A673 (cell line): ENCODE data around the gene TAF4. TPM values are rescaled to one million over a fixed set of nuclear protein-coding genes. Genes with fewer than 3 reads are reported as not detected.

Source experiments
- BruUV-seq: library from RNA; stranded (reverse); fragments of 400-500 nt; replicated peaks from 2 replicates; lab custom pipeline; 2021; lab: Mats Ljungman, UMichigan
- CTCF ChIA-PET: fragments of 300-600 bp; sonication (Branson Sonifier 250); formaldehyde crosslinking; loops from one replicate; lab custom pipeline; 2022; ENCODE audit warnings: antibody characterized with exemption; lab: Charles Lee
- POLR2A ChIA-PET: fragments of 300-600 bp; sonication (Branson Sonifier 250); formaldehyde crosslinking; loops from one replicate; lab custom pipeline; 2022; ENCODE audit warnings: antibody characterized with exemption; ENCODE audit not compliant: low non-redundant PET; lab: Charles Lee
- DNase-seq: peaks from one replicate; pipeline ENCODE4 v3.0.0-alpha.2; 2015; ENCODE audit warnings: low spot score
- H3K27ac ChIP-seq: fragments of 200-600 bp; sonication (generic); 2 replicates; pipeline ENCODE4 v1.5.1; 2016; ENCODE audit warnings: mixed run types, low read depth, mild to moderate bottlenecking, mixed read lengths, antibody characterized with exemption, low read length; ENCODE audit not compliant: poor library complexity, severe bottlenecking
- H3K27me3 ChIP-seq: fragments of 200-600 bp; sonication (generic); replicated peaks from 2 replicates; pipeline ENCODE4 v1.6.1; 2017; ENCODE audit warnings: mixed run types, low read depth, mild to moderate bottlenecking, mixed read lengths, antibody characterized with exemption, low read length; ENCODE audit not compliant: insufficient read depth, poor library complexity
- H3K36me3 ChIP-seq: fragments of 200-600 bp; sonication (generic); 2 replicates; pipeline ENCODE4 v1.6.1; 2016; ENCODE audit warnings: mixed run types, mild to moderate bottlenecking, mixed read lengths, antibody characterized with exemption, low read length; ENCODE audit not compliant: insufficient read depth, poor library complexity, severe bottlenecking
- H3K4me1 ChIP-seq: fragments of 200-600 bp; sonication (generic); 2 replicates; pipeline ENCODE4 v1.6.1; 2017; ENCODE audit warnings: mixed run types, mild to moderate bottlenecking, mixed read lengths, antibody characterized with exemption, low read length; ENCODE audit not compliant: insufficient read depth, poor library complexity, severe bottlenecking
- H3K4me3 ChIP-seq: fragments of 200-600 bp; sonication (generic); 2 replicates; pipeline ENCODE4 v1.5.1; 2016; ENCODE audit warnings: low read depth, mixed run types, mild to moderate bottlenecking, mixed read lengths, low read length; ENCODE audit not compliant: poor library complexity, severe bottlenecking
- H3K9me3 ChIP-seq: fragments of 200-600 bp; sonication (generic); 2 replicates; pipeline ENCODE4 v1.6.1; 2016; ENCODE audit warnings: mixed run types, low read depth, mild to moderate bottlenecking, mixed read lengths, antibody characterized with exemption, low read length; ENCODE audit not compliant: poor library complexity, severe bottlenecking
- EZH2 ChIP-seq: fragments of 200-600 bp; sonication (generic); IDR thresholded peaks from 2 replicates; pipeline ENCODE4 v1.6.1; 2017; ENCODE audit warnings: borderline replicate concordance, low read depth, mild to moderate bottlenecking, mixed read lengths, antibody characterized with exemption, low read length; ENCODE audit not compliant: poor library complexity, severe bottlenecking
- intact Hi-C: fragments of 100-400 bp; cut with micrococcal nuclease; formaldehyde crosslinking; loops from one replicate; pipeline ENCODE4 v1.10.0; 2022; ENCODE audit not compliant: unreplicated experiment
- total RNA-seq: library from RNA; stranded (reverse); gene quantifications from 2 replicates; pipeline ENCODE4 v1.2.3, GENCODE V29; 2021
- TF ChIP-seq, protein P1 (sequence below): fragments of 300-800, 200-600 bp; sonication (generic); conservative IDR thresholded peaks from 2 replicates; pipeline ENCODE4 v1.5.1; 2017; ENCODE audit warnings: low read depth, mild to moderate bottlenecking, antibody characterized with exemption, low read length, moderate library complexity, mixed read lengths

Gene TAF4
- total RNA-seq, 1 experiment from 2014 or later: 37.0 TPM

DNA sequence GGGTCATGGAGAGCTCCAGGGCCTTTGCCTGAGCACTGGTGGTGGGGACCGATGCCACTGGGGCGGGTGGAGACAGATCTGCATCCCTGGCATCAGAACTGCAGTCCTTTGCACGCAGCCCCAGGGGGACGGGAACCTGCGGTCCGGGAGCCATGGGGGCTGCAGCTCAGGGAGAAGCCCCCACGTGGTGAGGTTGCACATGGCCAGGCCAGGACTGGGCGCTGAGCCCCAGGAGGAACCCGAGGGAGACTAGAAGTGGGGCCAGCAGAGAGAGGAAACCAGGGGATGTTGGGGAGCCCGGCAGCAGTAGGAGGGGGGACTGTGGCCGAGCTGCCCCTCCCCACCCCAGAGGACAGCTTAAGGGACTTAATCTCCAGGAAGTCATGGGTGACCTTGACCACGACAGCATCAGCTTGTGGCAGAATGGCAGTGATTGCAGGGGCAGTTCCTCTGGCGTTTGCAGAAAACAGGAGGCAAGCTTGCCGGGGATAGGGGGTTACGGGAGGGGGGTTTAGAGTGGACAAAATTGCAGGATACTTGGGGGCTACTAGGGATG, 38.6 kb upstream of the TAF4 start:
- Histone ChIP-seq H3K4me3 (no peak overlapping the region), H3K4me1 (no peaks in the 10 kb centered on the region), H3K9me3 (peaks cover 28% of the 10 kb centered on the region), H3K27ac (no peak overlapping the region), H3K36me3 (no peaks in the 10 kb centered on the region), H3K27me3 (no peaks in the 10 kb centered on the region)
- BruUV-seq: no TSS peak
- intact Hi-C loops: no loop called here
- TF ChIP-seq, protein P1, sequence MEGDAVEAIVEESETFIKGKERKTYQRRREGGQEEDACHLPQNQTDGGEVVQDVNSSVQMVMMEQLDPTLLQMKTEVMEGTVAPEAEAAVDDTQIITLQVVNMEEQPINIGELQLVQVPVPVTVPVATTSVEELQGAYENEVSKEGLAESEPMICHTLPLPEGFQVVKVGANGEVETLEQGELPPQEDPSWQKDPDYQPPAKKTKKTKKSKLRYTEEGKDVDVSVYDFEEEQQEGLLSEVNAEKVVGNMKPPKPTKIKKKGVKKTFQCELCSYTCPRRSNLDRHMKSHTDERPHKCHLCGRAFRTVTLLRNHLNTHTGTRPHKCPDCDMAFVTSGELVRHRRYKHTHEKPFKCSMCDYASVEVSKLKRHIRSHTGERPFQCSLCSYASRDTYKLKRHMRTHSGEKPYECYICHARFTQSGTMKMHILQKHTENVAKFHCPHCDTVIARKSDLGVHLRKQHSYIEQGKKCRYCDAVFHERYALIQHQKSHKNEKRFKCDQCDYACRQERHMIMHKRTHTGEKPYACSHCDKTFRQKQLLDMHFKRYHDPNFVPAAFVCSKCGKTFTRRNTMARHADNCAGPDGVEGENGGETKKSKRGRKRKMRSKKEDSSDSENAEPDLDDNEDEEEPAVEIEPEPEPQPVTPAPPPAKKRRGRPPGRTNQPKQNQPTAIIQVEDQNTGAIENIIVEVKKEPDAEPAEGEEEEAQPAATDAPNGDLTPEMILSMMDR: no peak
- TF ChIP-seq EZH2: no peak
- ChIA-PET POLR2A (no interaction called here), CTCF (no interaction called here)
- DNase-seq: no peak

DNA sequence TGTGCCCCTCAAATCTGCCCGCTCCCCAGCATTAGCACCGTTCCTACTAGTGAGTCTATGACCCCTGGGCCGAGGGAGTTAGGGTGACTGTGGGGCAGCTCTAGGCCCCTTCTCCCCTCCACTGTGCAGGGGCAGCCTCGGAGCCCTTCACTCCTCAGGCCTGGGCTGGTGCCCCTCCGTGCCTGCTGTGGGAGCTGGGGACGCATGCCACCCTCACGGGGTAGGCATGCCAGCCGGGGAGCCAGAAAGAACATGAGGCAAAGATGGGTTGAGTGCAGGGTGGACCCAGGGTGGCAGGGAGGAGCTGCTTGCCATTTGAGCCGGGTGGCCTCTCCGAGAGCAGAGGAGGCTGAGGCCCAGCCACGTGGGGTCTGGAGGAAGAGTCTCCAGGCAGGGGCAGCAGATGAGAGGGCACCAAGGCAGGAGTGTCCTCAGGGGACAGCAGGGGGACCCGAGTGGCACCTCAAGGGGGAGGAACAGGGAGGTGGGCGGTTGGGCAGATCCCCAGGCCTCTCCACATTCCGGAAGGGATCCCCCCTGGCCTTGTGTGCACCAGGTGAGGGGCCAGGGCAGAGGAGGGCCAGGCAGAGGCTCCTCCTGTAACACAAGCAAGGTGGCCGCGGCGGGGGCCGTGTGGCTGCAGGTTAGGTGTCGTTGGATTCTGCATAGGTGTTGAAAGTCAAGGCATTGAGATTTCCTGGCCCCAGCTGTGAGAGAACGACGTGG, 38.0 kb upstream of the TAF4 start:
- TF ChIP-seq EZH2: no peak
- TF ChIP-seq, protein P1: no peak
- Histone ChIP-seq H3K9me3 (peaks cover 21% of the 10 kb centered on the region), H3K36me3 (no peaks in the 10 kb centered on the region), H3K4me1 (no peaks in the 10 kb centered on the region), H3K4me3 (no peak overlapping the region), H3K27me3 (no peaks in the 10 kb centered on the region), H3K27ac (no peak overlapping the region)
- ChIA-PET CTCF (no interaction called here), POLR2A (no interaction called here)
- intact Hi-C loops: no loop called here
- no peak for DNase-seq
- no TSS peak for BruUV-seq

DNA sequence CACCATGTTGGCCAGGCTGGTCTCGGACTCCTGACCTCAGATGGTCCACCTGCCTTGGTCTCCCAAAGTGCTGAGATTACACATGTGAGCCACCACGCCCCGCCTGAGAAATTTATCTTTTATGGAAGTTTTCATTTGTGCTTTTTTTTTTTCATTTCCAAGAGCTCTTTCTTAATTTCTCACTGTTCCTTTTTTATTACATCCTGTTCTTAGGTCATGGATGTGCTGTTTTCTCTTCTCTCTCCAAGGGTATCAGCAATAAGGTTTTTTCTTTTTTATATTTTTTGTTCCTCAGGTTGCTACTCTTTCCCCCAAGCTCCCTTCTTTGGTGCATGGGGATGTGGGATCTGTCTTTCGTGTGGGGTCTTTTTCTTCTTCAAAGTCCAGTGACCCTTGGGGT, 35.4 kb upstream of the TAF4 start:
- no peaks in the 10 kb centered on the region for H3K27me3 ChIP-seq
- TF ChIP-seq, protein P1: no peak
- no peak for TF ChIP-seq EZH2
- intact Hi-C loops: no loop called here
- H3K9me3 ChIP-seq: peaks cover 9% of the 10 kb centered on the region
- no peak for DNase-seq
- H3K4me1 ChIP-seq: no peaks in the 10 kb centered on the region
- H3K36me3 ChIP-seq: no peaks in the 10 kb centered on the region
- BruUV-seq: no TSS peak
- ChIA-PET POLR2A (no interaction called here), CTCF (no interaction called here)
- no peak overlapping the region for H3K27ac ChIP-seq
- no peak overlapping the region for H3K4me3 ChIP-seq
